Measurements from ENCODE around the gene FOXS1. TPM values are rescaled to one million over a fixed set of nuclear protein-coding genes. Genes with fewer than 3 reads are reported as not detected.

Gene FOXS1
- total RNA-seq, 1 donor from 2014 or later, result not detected

DNA sequence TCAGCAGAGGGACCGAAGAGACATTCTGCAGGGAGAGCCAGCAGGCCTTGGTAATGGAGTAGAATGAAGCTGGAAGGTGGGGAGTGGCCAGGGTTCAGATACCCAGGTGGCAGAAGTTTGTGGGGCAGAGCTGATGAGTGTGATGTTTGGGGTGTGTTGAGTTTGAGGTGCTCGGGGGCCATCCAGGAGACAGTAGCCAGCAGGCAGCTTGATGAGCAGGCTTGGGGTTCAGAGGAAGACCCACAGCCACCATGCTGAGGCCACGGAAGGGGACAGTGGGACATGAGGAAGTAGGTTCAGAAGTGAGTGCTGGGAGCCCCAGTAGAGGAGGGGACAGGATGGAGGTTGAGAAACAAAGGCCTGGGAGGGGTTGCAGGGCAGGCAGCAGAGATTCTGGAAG is 11.1 kb upstream of the FOXS1 start:
- Mint-ChIP-seq H3K27me3 (ENCODE audit: low read depth) (peaks cover 26% of the 10 kb centered on the region), H3K4me3 (no peak overlapping the region), H3K4me1 (peaks cover 12% of the 10 kb centered on the region), H3K36me3 (ENCODE audit: low read depth) (no peaks in the 10 kb centered on the region), H3K9me3 (no peaks in the 10 kb centered on the region), H3K27ac (ENCODE audit: unreplicated experiment) (no peak overlapping the region)
- DNase-seq (ENCODE audit: low read depth, low spot score), result no peak
- TF ChIP-seq, protein P1, sequence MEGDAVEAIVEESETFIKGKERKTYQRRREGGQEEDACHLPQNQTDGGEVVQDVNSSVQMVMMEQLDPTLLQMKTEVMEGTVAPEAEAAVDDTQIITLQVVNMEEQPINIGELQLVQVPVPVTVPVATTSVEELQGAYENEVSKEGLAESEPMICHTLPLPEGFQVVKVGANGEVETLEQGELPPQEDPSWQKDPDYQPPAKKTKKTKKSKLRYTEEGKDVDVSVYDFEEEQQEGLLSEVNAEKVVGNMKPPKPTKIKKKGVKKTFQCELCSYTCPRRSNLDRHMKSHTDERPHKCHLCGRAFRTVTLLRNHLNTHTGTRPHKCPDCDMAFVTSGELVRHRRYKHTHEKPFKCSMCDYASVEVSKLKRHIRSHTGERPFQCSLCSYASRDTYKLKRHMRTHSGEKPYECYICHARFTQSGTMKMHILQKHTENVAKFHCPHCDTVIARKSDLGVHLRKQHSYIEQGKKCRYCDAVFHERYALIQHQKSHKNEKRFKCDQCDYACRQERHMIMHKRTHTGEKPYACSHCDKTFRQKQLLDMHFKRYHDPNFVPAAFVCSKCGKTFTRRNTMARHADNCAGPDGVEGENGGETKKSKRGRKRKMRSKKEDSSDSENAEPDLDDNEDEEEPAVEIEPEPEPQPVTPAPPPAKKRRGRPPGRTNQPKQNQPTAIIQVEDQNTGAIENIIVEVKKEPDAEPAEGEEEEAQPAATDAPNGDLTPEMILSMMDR (conservative IDR thresholded peaks at IDR 0.05), result no peak

DNA sequence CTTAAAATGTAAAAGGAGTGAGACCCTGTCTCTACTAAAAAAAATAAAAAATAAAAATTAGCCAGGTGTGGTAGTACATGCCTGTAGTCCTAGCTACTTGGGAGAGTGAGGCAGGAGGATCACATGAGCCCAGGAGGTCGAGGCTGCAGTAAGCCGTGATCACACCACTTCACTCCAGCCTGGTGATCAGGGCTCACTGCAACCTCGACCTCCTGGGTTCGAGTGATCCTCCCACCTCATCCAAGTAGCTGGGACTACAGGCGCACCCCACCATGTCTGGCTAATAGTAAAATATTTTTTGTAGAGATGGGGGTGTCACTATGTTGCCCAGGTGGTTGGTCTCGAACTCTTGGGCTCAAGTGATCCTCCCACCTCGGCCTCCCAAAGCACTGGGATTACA is 8.1 kb upstream of the FOXS1 start:
- Mint-ChIP-seq H3K27me3 (ENCODE audit: low read depth) (peaks cover 29% of the 10 kb centered on the region), H3K4me3 (no peak overlapping the region), H3K4me1 (no peaks in the 10 kb centered on the region)

DNA sequence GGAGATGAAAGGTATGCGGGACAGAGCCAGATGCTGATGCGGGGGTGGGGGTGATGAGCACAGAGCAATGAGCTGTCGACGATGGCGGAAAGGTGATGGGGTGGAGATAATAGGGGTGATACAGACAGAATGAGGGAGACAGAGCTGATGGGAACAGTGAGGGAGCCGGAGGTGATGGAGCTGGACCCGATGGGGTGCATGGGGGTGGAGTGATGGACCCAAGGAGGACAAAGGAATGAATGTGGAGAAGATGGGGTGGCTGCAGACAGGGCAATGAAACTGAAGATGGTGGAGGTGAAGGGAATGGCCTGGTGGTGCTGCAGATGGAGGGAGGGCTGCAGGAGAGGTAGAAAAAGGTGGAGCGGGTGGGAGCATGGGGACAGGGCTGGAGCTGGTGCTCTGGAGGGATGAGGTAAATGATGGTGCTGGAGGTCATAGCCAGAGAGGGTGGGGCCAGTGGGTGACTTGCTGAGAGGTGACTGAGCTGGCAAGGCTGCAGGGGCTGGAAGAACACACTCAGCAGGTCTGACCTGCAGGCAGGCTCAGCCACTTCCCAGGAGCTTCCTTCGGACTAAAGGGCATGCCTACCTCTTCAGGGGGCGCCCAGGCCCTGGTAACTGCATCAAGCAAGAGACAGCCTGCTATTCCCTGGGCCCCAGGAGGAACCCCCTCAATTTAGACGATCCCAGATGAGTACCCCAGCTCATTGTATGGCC is 6.0 kb upstream of the FOXS1 start:
- Mint-ChIP-seq H3K4me3 (no peak overlapping the region), H3K4me1 (no peaks in the 10 kb centered on the region), H3K36me3 (ENCODE audit: low read depth) (no peaks in the 10 kb centered on the region), H3K27me3 (ENCODE audit: low read depth) (peaks cover 29% of the 10 kb centered on the region), H3K27ac (ENCODE audit: unreplicated experiment) (no peak overlapping the region), H3K9me3 (no peaks in the 10 kb centered on the region)
- DNase-seq (ENCODE audit: low read depth, low spot score), result no peak
- TF ChIP-seq, protein P1 (conservative IDR thresholded peaks at IDR 0.05), result no peak

More for the DNA sequence above, 8.1 kb upstream of the FOXS1 start:
- no peak for DNase-seq (ENCODE audit: low read depth, low spot score)
- no peak overlapping the region for H3K27ac Mint-ChIP-seq (ENCODE audit: unreplicated experiment)
- TF ChIP-seq, protein P1 (conservative IDR thresholded peaks at IDR 0.05), result no peak
- H3K9me3 Mint-ChIP-seq, result no peaks in the 10 kb centered on the region
- no peaks in the 10 kb centered on the region for H3K36me3 Mint-ChIP-seq (ENCODE audit: low read depth)

DNA sequence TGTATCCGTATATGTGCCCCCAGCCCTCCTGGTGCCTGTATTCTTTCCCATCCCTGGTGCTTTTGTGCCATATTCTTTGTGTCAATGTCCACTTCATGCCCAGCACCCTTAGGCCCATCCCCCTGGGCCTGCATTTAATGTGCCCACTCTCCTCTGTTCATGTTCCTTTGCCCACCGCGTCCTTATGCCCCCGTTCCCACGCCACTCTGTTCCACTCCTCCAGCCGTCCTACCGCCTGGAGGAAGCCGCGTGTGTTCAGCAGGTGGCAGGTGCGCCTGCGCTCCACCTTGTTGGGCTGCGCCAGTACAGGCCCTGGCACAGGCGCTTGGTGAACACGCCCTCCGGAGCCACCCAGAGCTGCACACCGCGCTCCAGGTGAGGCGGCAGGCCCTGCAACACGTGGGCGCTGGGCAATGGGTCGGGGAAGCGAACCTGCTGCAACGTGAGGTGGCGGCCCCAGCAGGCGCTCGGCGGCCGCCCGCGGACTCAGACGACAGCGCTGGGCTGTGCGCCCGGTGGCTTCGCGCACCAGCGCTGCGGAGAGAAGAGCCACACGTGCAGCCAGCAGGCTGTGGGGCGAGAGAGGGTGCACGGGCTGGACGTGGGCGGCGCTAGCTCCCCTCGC is 4.0 kb upstream of the FOXS1 start:
- Mint-ChIP-seq H3K27me3 (ENCODE audit: low read depth) (peaks cover 29% of the 10 kb centered on the region), H3K4me1 (no peaks in the 10 kb centered on the region), H3K9me3 (no peaks in the 10 kb centered on the region), H3K36me3 (ENCODE audit: low read depth) (no peaks in the 10 kb centered on the region), H3K4me3 (no peak overlapping the region), H3K27ac (ENCODE audit: unreplicated experiment) (no peak overlapping the region)
- DNase-seq (ENCODE audit: low read depth, low spot score), result no peak
- TF ChIP-seq, protein P1 (conservative IDR thresholded peaks at IDR 0.05), result no peak

DNA sequence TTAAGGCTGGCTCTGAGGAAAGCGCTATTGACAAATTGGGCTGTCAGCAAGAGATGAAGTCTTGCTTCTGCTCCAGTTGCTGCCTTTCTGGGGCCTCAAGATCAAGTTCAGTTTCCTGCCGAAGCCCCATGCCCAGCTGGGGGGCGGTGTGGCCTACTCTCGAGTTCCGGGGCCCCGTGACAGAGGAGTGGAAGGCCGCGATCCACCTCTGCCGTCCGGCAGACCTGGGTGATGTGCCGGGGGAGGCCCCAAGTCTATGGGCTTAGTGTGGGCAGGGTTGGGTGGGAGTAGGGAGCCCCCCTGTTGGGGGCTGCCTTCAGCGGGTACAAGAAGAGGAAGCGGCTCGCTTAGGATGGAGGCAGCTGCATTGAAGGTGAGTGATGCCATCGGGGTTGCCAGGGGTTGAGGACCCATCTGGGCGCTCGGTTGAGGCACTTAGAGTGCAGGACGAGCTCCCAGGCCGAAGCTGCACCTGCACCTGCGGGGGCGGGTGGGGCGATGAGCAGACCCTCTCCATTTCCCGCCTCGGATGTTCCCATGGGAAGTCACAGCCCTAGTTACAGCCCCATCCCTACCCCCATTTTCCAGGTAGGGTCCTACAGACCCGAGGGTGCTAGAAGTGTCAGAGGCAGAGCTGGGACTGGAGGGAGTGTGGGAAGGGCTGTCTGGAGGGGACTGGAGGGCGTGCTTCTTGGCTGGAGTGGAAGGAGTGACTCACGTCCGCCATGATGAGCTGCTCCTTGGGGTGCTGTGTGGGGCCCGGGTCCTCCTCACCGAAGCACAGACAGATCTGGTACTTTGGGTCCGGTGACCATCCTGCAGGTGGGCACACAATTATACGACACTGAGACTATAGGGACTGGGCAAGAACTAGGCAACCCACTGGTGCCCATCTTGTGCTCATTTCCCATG is 2.9 kb upstream of the FOXS1 start:
- no peak for DNase-seq (ENCODE audit: low read depth, low spot score)
- Mint-ChIP-seq H3K36me3 (ENCODE audit: low read depth) (no peaks in the 10 kb centered on the region), H3K9me3 (no peaks in the 10 kb centered on the region), H3K27me3 (ENCODE audit: low read depth) (peaks cover 25% of the 10 kb centered on the region), H3K27ac (ENCODE audit: unreplicated experiment) (no peak overlapping the region), H3K4me1 (peaks cover 9% of the 10 kb centered on the region), H3K4me3 (no peak overlapping the region)
- TF ChIP-seq, protein P1 (conservative IDR thresholded peaks at IDR 0.05), result no peak
